ENCODE data around the gene ALDH2.
A peak's percentile ranks its signal among the peaks of the same experiment; 100 is the strongest.
"Not testable (repeated sequence)": the region's sequence is repeated elsewhere in the genome, so short reads cannot be mapped to it uniquely, and the experiment has no call there.

The ALDH2 gene

GRCh38 chr12:111823891-111824290 is 57.2 kb downstream of the ALDH2 start:
- DNase-seq (ENCODE audit: low read depth in 2 of 2) = no peak
- no peak for TF ChIP-seq CTCF (IDR thresholded peaks at IDR 0.05; ENCODE audit: low read depth, low read length)
- no peak overlapping the region for H3K4me3 ChIP-seq (replicated peaks in 1 of 2; ENCODE audit: low read depth in 2 of 2, low read length in 2 of 2)

- TF ChIP-seq CTCF (IDR thresholded peaks at IDR 0.05; ENCODE audit: low read depth, low read length) = peak; percentile 10
- H3K4me3 ChIP-seq (replicated peaks in 1 of 2; ENCODE audit: low read depth in 2 of 2, low read length in 2 of 2) = not testable (repeated sequence)
- peak; percentile 16 to 25 for DNase-seq (ENCODE audit: low read depth in 2 of 2)
These were observed 57.6 kb downstream of the ALDH2 start for GRCh38 chr12:111824312-111824711.

- TF ChIP-seq CTCF (IDR thresholded peaks at IDR 0.05; ENCODE audit: low read depth, low read length) = no peak
- DNase-seq (ENCODE audit: low read depth in 2 of 2) = no peak
- H3K4me3 ChIP-seq (replicated peaks in 1 of 2; ENCODE audit: low read depth in 2 of 2, low read length in 2 of 2) = no peak overlapping the region
These were observed 58.8 kb downstream of the ALDH2 start for GRCh38 chr12:111825509-111825908.

- no peak overlapping the region for H3K4me3 ChIP-seq (replicated peaks in 1 of 2; ENCODE audit: low read depth in 2 of 2, low read length in 2 of 2)
- peak in 1 of 2 donors; percentile 27 for DNase-seq (ENCODE audit: low read depth in 2 of 2)
- TF ChIP-seq CTCF (IDR thresholded peaks at IDR 0.05; ENCODE audit: low read depth, low read length) = no peak
These were observed 59.6 kb downstream of the ALDH2 start for GRCh38 chr12:111826316-111826715.

GRCh38 chr12:111826992-111827391 is 60.3 kb downstream of the ALDH2 start:
- DNase-seq (ENCODE audit: low read depth in 2 of 2) = no peak
- H3K4me3 ChIP-seq (replicated peaks in 1 of 2; ENCODE audit: low read depth in 2 of 2, low read length in 2 of 2) = no peak overlapping the region

GRCh38 chr12:111827907-111828306 is 61.2 kb downstream of the ALDH2 start:
- no peak for TF ChIP-seq CTCF (IDR thresholded peaks at IDR 0.05; ENCODE audit: low read depth, low read length)
- H3K4me3 ChIP-seq (replicated peaks in 1 of 2; ENCODE audit: low read depth in 2 of 2, low read length in 2 of 2) = no peak overlapping the region
- no peak for DNase-seq (ENCODE audit: low read depth in 2 of 2)

More at GRCh38 chr12:111826992-111827391, 60.3 kb downstream of the ALDH2 start:
- TF ChIP-seq CTCF (IDR thresholded peaks at IDR 0.05; ENCODE audit: low read depth, low read length) = no peak

GRCh38 chr12:111828338-111828979 is 61.7 kb downstream of the ALDH2 start:
- DNase-seq (ENCODE audit: low read depth in 2 of 2) = no peak
- TF ChIP-seq CTCF (IDR thresholded peaks at IDR 0.05; ENCODE audit: low read depth, low read length) = no peak

GRCh38 chr12:111829635-111830034 is 62.9 kb downstream of the ALDH2 start:
- not testable (repeated sequence) for H3K4me3 ChIP-seq (replicated peaks in 1 of 2; ENCODE audit: low read depth in 2 of 2, low read length in 2 of 2); DNase-seq (ENCODE audit: low read depth in 2 of 2)

More at GRCh38 chr12:111828338-111828979, 61.7 kb downstream of the ALDH2 start:
- no peak overlapping the region for H3K4me3 ChIP-seq (replicated peaks in 1 of 2; ENCODE audit: low read depth in 2 of 2, low read length in 2 of 2)

GRCh38 chr12:111834740-111835386 is 68.1 kb downstream of the ALDH2 start:
- DNase-seq (ENCODE audit: low read depth in 2 of 2); H3K4me3 ChIP-seq (replicated peaks in 1 of 2; ENCODE audit: low read depth in 2 of 2, low read length in 2 of 2): not testable (repeated sequence)

Data from cardiac fibroblast (primary cell).